ENCODE measurements around the gene MAST2. TPM values are rescaled to one million over a fixed set of nuclear protein-coding genes. Genes with fewer than 3 reads are reported as not detected.

Gene MAST2
- total RNA-seq, 3 donors from 2014 or later: 28.0 to 34.4 (median 31.6) TPM

DNA sequence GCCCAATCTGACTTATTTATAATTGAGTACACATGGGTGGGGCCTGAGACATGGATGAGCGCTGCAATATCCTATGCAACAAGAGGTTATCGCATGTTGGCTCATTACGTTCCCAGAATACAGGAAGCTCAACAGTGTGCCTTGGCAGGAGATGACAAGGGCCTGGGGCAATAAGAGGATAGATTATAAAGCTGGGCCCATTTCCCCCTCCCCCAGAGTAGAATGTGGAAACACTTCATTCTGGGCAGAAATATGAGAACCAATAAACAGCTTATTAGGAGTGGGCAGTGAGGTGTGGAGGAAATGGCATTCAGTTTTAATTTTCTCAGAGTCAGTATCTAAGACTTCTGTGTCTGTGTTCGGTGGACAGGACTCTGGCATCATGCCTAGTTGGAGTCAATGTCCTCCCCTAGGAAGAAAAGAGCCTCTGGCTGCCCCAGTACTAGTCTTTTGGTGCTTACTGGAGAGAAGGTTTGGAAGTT is 236.2 kb downstream of the MAST2 start:
- TF ChIP-seq POLR2A (IDR thresholded peaks at IDR 0.05): no peak
- TF ChIP-seq, protein P1, sequence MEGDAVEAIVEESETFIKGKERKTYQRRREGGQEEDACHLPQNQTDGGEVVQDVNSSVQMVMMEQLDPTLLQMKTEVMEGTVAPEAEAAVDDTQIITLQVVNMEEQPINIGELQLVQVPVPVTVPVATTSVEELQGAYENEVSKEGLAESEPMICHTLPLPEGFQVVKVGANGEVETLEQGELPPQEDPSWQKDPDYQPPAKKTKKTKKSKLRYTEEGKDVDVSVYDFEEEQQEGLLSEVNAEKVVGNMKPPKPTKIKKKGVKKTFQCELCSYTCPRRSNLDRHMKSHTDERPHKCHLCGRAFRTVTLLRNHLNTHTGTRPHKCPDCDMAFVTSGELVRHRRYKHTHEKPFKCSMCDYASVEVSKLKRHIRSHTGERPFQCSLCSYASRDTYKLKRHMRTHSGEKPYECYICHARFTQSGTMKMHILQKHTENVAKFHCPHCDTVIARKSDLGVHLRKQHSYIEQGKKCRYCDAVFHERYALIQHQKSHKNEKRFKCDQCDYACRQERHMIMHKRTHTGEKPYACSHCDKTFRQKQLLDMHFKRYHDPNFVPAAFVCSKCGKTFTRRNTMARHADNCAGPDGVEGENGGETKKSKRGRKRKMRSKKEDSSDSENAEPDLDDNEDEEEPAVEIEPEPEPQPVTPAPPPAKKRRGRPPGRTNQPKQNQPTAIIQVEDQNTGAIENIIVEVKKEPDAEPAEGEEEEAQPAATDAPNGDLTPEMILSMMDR (IDR thresholded peaks at IDR 0.05): no peak
- no peak for TF ChIP-seq POLR2AphosphoS5 (IDR thresholded peaks at IDR 0.05)
- intact Hi-C loops (cut with DNase I; ENCODE audit: low total_unique reads): loop anchor here (5.0 to 10.0 kb wide), 3 partner anchors 75 to 285 kb away; partner anchors contain the start of genes IPP, P3R3URF and TSPAN1

DNA sequence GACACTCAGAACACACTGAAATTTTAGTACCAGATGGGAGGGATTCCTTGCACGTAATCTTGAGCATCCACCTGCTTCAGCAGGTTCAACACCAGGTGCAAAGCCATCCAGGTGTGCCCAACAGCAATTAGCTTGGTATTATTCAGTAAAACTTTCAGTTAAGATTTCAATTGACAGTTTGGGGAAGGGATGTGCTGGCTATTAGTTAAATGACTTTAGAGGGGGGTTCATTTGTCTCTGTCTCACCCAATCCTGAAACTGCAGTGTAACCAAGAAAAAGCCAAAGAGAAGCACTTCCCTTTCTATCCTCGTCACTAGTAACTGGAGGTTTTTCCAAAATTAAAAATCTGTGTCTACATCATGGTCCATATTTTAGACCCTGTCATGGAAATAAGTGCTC is 238.1 kb downstream of the MAST2 start:
- H3K27me3 ChIP-seq: no peaks in the 10 kb centered on the region
- H3K9me3 ChIP-seq: no peaks in the 10 kb centered on the region
- no peak overlapping the region for H3K4me3 ChIP-seq
- no peak for TF ChIP-seq POLR2AphosphoS5 (IDR thresholded peaks at IDR 0.05)
- TF ChIP-seq, protein P1 (IDR thresholded peaks at IDR 0.05): no peak
- no peak for TF ChIP-seq POLR2A (IDR thresholded peaks at IDR 0.05)
- no peaks in the 10 kb centered on the region for H3K4me1 ChIP-seq
- no peak for DNase-seq (ENCODE audit: low spot score in 2 of 2)
- no peaks in the 10 kb centered on the region for H3K36me3 ChIP-seq
- intact Hi-C loops (cut with DNase I; ENCODE audit: low total_unique reads): loop anchor here (10.0 kb wide), 1 partner anchor 73 kb away; no protein-coding TSS in a partner anchor
- no peak overlapping the region for H3K27ac ChIP-seq

More for the DNA sequence above, 236.2 kb downstream of the MAST2 start:
- DNase-seq (ENCODE audit: low spot score in 2 of 2): no peak
- Histone ChIP-seq H3K9me3 (no peaks in the 10 kb centered on the region), H3K36me3 (no peaks in the 10 kb centered on the region), H3K27ac (peak overlapping the region; percentile 42 to 50), H3K27me3 (no peaks in the 10 kb centered on the region), H3K4me1 (no peaks in the 10 kb centered on the region), H3K4me3 (no peak overlapping the region)

DNA sequence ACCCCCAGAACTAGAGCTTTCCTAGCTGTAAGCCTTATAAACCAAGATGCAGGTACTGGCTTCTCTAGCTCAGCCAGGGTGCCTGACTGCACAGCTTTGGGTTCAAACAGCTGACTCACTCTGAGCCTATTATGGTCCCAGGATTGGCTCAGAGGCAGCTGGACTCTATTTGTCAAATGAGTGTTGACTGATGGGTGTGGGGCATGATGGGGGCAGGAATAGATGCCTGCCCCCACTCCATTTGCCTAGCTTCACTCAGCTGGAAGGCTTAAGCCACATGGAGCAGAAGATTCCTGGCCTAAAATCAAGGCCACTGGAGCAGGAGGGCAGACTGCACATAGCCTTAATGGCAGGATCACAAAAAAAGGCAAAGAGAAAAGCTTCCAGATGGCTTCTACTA is 238.6 kb downstream of the MAST2 start:
- H3K27ac ChIP-seq: no peak overlapping the region
- TF ChIP-seq POLR2A (IDR thresholded peaks at IDR 0.05): no peak
- no peak for TF ChIP-seq POLR2AphosphoS5 (IDR thresholded peaks at IDR 0.05)
- TF ChIP-seq, protein P1 (IDR thresholded peaks at IDR 0.05): no peak
- no peaks in the 10 kb centered on the region for H3K36me3 ChIP-seq
- H3K9me3 ChIP-seq: no peaks in the 10 kb centered on the region
- H3K27me3 ChIP-seq: no peaks in the 10 kb centered on the region
- no peak for DNase-seq (ENCODE audit: low spot score in 2 of 2)
- intact Hi-C loops (cut with DNase I; ENCODE audit: low total_unique reads): loop anchor here (10.0 kb wide), 1 partner anchor 73 kb away; no protein-coding TSS in a partner anchor
- no peaks in the 10 kb centered on the region for H3K4me1 ChIP-seq
- H3K4me3 ChIP-seq: no peak overlapping the region

DNA sequence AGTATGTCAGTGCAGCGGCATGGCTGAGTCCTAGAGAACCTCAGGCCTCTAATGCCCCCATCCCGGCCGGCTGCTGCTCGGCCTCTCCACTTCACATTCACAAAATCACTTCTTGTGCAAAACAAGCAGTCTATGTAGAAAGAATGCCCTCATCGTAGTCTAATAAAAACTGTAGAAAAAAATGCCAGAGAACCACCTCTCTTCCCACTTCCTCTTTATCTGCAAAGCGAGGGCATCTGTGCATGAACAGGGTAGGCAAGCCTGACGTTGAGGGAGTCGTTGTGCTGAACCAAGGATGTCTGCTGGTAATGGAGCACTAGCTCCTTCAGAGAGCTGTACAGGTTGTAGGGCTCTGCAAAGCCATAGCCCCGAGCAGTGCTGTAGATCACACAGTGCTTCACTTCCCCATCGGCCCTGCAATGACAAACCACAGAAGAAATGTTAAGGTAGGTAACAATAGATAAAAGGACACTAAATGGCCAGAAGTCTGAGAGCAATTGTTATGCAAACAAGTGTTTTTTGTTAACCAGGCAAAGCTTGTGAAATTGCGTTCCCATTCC is 240.1 kb downstream of the MAST2 start:
- Histone ChIP-seq H3K4me1 (no peaks in the 10 kb centered on the region), H3K4me3 (no peak overlapping the region), H3K27ac (no peak overlapping the region), H3K9me3 (no peaks in the 10 kb centered on the region), H3K36me3 (no peaks in the 10 kb centered on the region), H3K27me3 (no peaks in the 10 kb centered on the region)
- intact Hi-C loops (cut with DNase I; ENCODE audit: low total_unique reads): loop anchor here (10.0 kb wide), 1 partner anchor 71 kb away; no protein-coding TSS in a partner anchor
- no peak for DNase-seq (ENCODE audit: low spot score in 2 of 2)
- no peak for TF ChIP-seq POLR2AphosphoS5 (IDR thresholded peaks at IDR 0.05)
- TF ChIP-seq, protein P1 (IDR thresholded peaks at IDR 0.05): no peak
- TF ChIP-seq POLR2A (IDR thresholded peaks at IDR 0.05): no peak

DNA sequence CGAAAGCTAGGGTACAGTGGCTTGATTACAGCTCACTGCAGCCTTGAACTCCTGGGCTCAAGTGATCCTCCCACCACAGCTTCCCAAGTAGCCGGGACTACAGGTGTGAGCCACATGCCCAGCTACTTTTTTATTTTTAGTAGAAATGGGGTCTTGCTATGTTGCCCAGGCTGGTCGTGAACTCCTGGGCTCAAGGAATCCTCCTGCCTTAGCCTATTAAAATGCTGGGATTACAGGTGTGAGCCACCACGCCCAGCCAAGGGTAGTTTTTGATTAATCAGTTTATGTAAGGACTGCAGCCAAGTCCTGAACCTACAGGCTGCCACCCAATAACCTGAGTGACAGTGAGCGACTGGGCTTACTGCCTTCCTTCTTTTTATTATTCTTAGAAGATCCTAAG is 240.7 kb downstream of the MAST2 start:
- Histone ChIP-seq H3K36me3 (no peaks in the 10 kb centered on the region), H3K9me3 (no peaks in the 10 kb centered on the region), H3K27ac (no peak overlapping the region), H3K27me3 (no peaks in the 10 kb centered on the region), H3K4me1 (no peaks in the 10 kb centered on the region), H3K4me3 (no peak overlapping the region)
- TF ChIP-seq POLR2A (IDR thresholded peaks at IDR 0.05) (no peak), POLR2AphosphoS5 (IDR thresholded peaks at IDR 0.05) (no peak)
- TF ChIP-seq, protein P1 (IDR thresholded peaks at IDR 0.05): no peak
- intact Hi-C loops (cut with DNase I; ENCODE audit: low total_unique reads): loop anchor here (10.0 kb wide), 1 partner anchor 71 kb away; no protein-coding TSS in a partner anchor
- no peak for DNase-seq (ENCODE audit: low spot score in 2 of 2)

Measured in breast epithelium (tissue), 4 donors.